HL-60 (cell line): ENCODE results near the gene PHF21B.

ENCODE experiments used
- DNase-seq, 2 experiments: peaks; one replicate each; pipeline ENCODE4 v3.0.0-alpha.2; 2010 to 2020; ENCODE audit warnings: low read depth in 1 of 2, low spot score in 1 of 2
- H3K27ac ChIP-seq: fragments of 250-450 bp; sonication (Bioruptor Pico); replicated peaks from 2 replicates; pipeline ENCODE4 v1.5.1; 2020; ENCODE audit warnings: mild to moderate bottlenecking, moderate library complexity
- H3K27me3 ChIP-seq: fragments of 250-450 bp; sonication (Bioruptor Pico); 2 replicates; pipeline ENCODE4 v1.5.1; 2021; ENCODE audit warnings: mild to moderate bottlenecking, moderate library complexity; ENCODE audit not compliant: insufficient read depth, poor library complexity, severe bottlenecking
- H3K4me3 ChIP-seq: replicated peaks from 2 replicates; pipeline ENCODE4 v1.5.1; 2011; ENCODE audit warnings: mild to moderate bottlenecking, control low read depth, low read length; ENCODE audit not compliant: insufficient read depth
- CTCF ChIP-seq: IDR thresholded peaks from one replicate; pipeline ENCODE4 v1.5.1; 2011; ENCODE audit warnings: low read length, control low read depth, inconsistent platforms; ENCODE audit not compliant: insufficient read depth
- GABPA ChIP-seq: IDR thresholded peaks from 2 replicates; pipeline ENCODE4 v1.6.1; 2012; ENCODE audit warnings: low read depth
- POLR2AphosphoS5 ChIP-seq: IDR thresholded peaks from 2 replicates; pipeline ENCODE4 v1.6.1; 2012; ENCODE audit warnings: low read depth
- REST ChIP-seq: IDR thresholded peaks from 2 replicates; pipeline ENCODE4 v1.6.1; 2012; ENCODE audit warnings: low read depth; ENCODE audit not compliant: insufficient replicate concordance
- SPI1 ChIP-seq: IDR thresholded peaks from 2 replicates; pipeline ENCODE4 v1.6.1; 2012; ENCODE audit warnings: low read depth, mild to moderate bottlenecking, borderline replicate concordance

The PHF21B gene

GRCh38 chr22:45019861-45020655, 10.3 kb upstream of the PHF21B start:
- no peak for DNase-seq
- H3K27ac ChIP-seq: no peak overlapping the region
- no peak for TF ChIP-seq GABPA
- TF ChIP-seq POLR2AphosphoS5: no peak
- no peak for TF ChIP-seq CTCF
- TF ChIP-seq REST: no peak
- no peak for TF ChIP-seq SPI1
- no peak overlapping the region for H3K4me3 ChIP-seq
- H3K27me3 ChIP-seq: no peaks in the 10 kb centered on the region

- Histone ChIP-seq H3K27me3 (peaks cover 18% of the 10 kb centered on the region), H3K27ac (no peak overlapping the region), H3K4me3 (no peak overlapping the region)
- TF ChIP-seq GABPA (no peak), POLR2AphosphoS5 (no peak), CTCF (no peak), REST (no peak), SPI1 (no peak)
- DNase-seq: no peak
These were observed 4.8 kb upstream of the PHF21B start for GRCh38 chr22:45014654-45015053.

GRCh38 chr22:45013138-45013537, 3.3 kb upstream of the PHF21B start:
- no peak for DNase-seq
- no peak overlapping the region for H3K27ac ChIP-seq
- peaks cover 27% of the 10 kb centered on the region for H3K27me3 ChIP-seq
- H3K4me3 ChIP-seq: no peak overlapping the region
- TF ChIP-seq CTCF (no peak), SPI1 (no peak), POLR2AphosphoS5 (no peak), GABPA (no peak), REST (no peak)
